ENCODE measurements around the gene MYO1E.
"Not testable (repeated sequence)": the region's sequence is repeated elsewhere in the genome, so short reads cannot be mapped to it uniquely, and the experiment has no call there.

MYO1E gene

DNA sequence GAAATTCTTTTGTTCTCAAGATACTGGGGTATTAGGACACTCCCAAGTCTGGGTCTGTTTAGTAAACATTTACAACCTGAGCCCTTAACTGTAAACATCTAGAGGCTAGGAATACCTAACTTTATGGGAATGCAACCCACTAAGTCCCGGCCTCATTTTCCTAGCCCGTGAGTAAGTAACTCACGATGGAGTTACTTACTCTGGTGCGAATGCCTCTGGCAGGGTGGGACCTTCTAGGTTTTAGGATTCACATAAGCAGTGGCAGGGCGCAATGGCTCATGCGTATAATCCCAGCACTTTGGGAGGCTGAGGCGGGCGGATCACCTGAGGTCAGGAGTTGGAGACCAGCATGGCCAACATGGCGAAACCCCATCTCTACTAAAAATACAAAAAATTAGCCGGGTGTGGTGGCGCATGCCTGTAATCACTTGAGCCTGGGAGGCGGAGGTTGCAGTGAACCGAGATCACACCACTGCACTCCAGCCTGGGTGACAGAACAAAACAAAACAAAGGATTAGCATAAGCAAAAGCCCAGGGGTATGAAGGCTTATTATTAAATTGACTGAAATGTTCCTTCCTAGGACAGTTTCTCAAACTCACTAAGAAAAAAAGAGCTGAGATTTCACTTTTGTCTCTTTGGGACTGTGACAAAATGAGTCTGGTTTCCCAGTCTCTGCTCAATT is 14.7 kb upstream of the MYO1E start:
- DNase-seq: not testable (repeated sequence)

DNA sequence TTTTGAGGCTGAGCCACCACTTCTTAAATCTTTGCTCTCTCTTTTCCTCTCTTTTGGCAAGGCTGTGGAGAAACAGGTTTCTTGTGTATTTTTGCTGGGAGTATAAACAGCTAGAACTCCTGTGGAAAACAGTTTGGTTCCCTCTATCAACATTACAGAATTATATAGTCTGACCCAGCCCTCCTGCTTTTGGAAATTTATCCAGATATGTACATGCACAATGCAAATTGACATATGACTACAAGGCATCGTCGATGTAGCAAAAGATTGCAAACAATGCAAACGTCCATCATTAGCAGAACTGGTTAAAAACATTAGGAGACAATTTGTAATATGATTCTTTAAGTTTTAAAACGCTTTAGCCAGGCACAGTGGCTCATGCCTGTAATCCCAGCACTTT is 12.5 kb upstream of the MYO1E start:
- no peak for DNase-seq

DNA sequence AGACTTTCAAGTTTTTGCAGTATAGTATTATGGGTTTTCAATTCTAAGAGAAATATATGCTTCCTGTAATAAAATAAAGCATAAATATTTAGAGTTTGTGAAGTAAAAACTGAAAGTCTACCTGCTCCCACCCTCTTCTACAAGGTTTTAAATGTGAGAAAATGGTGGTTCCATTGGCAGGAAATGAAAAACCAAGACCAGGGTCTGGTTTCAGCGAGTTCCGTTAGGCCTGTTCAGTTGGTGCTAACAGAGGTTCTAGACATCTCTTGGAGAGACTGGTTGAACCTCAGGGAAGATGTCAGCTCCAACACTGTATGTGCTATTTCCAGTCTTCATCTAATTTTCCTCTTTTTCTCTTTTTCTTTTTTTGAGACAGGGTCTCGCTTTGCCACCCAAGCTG is 11.8 kb upstream of the MYO1E start:
- no peak for DNase-seq

DNA sequence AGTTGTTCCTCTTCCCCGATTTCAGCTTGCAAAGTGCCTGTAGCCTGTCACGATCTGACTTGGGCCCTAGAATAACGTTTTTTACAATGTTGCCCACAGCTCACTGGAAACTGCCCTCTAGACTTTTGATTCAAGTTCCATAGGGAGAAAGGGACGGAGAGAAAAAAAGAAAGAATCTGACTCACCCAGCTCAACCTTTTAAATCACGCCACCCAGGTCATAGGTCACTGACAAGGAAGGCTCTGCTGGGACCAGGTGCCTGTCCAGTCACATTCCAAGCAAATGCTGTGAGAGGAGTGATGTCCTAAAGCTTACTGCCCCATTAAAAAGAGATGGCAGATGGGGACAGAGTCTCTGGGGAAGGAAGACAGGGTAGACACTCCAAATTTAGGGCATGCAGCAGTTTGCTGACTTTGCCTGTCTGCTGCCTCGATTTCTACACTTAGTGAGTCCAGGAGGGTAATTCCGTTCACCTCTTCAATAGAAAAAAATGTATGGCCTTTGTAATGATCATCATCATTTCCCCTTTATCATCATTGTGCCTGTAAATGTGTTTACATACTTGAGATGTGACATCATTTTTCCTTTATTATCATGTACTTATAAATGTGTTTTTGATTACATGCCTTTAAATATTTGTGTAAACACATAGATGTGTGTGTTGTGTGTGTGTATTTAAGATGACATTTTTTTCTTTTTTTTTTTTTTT is 8.4 kb upstream of the MYO1E start:
- DNase-seq: no peak

DNA sequence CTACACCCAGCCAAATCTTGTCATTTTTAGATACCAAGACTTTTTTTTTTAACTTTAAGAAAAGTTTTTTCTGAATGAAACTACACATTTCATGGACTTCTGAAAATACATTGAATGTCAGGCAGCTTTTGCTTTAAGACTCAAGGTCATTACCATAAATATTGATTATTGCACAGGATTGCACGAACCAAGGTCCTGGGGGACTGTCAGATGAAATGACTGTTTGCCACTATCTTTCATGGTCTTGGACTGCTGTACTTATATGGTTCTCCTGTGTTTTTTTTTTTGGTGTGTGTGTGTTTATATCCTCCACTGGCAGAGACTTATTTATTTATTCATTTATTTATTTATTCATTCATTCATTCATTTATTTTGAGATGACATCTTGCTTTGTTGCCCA is 6.9 kb upstream of the MYO1E start:
- no peak for DNase-seq

DNA sequence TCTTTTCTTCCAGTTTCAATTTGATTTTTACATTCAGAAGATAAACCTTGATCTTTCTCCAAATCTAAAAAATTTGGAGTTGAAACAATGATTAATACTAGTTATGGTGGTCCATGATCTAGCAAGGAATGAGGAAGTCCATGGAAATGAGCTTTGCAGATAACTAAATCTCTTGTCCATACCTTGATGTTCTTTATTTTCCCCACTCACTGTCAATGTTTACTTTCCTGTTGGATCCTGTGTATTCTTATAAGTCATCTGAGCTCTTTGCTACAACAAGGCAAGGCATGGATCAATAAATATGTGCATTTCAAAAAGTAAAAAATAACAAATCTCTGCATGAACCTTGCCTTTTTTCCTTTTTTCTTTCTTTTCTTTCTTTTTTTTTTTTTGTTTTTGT is 6.2 kb upstream of the MYO1E start:
- no peak for DNase-seq

DNA sequence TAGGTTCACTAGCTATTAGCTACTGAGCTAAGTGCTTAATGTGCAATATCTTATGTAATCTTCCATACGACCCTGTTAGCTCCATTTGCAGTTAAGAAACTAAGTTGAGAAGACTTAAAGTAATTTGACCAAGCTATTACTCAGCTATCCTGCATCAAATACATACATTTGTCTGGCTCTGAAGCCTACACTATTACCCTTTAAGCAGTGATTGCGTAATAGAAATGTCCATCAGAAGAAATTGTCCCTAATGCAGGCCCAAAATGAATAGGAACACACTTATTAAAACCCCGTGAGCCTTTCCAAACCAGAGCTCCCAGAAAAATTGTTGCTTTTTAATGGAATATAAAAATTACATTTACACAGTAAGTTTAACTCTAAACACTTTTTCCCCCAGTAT is 5.3 kb upstream of the MYO1E start:
- DNase-seq: no peak

DNA sequence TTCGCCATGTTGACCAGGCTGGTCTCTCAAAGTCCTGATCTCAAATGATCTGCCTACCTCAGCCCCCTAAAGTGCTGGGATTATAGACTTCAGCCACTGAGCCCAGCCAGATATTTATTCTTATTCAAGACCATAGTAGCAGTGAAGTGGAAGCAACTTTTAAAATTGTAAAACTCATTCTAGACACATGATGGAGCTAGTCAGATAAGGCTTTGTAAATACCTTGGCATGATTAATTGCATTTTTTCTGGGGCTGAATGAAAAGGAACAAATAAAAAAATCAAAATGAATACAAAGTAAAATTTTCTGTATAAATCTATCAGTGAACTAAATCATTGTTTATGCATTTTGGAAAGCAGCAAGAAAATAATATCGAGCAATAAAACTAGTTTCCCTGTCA is 4.1 kb upstream of the MYO1E start:
- peak; percentile 40 for DNase-seq

DNA sequence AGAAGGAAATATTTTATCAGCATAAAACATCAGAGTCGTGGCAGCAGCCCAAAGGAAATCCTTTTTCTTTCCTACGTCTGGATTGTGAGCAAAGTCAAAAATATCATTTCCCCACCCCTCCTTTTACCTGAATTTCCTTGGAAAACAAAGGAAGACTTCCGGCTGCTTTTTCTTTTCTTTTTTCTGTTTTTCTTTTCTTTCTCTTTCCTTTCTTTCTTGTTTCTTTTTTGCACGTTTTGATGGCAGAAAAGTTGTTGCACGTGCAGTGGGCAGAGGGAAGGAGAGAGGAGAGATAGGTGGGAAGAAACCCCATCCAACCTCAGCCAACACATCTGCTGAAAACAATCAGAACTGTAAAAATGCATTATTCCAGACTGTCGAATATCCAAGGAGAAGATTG is 544 bp upstream of the MYO1E start:
- DNase-seq: no peak

DNA sequence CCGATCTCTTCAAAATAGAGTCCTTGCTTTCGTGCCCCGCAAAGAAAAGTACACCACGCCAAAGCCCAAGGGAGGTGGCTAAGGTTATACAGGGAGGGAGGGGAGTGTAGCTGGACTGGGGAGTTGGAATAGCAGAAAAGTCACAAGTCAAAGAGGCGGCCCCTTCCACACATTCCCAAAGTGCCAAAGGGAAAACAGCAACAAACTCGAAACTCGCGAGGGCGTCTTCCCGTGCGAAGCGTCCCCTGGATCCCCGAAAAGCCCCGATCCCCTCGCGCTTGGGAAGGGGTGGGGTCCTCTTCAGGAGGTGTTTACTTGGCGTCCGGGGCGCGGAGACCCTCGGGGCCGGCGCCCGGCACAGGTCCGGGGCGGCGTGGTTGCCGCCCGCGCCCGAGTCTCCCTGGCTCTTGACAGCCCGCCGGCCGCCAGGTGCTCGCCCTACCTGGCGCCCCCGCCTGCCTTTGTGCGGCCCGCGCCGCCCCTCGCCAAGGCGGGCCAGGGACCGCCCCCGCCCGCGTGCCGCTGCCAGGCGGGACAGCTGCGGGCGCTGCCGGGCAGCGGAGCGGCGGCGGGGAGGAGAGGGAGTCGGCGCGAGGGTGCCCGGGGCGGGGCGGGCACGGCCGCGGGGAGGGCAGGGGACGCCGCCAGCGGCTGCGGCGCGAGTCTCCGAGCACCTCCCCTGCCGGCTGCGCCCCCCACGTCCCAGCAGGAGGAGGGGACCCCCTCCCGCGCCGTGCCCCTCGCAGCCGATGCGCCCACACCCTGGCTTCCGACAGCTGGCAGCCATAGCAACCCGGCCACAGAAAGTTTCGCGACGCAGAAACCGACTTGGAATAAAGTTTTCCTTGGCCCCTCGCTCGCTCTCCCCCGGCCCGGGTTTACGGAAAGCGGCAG is 966 bp downstream of the MYO1E start:
- DNase-seq: no peak

DNA sequence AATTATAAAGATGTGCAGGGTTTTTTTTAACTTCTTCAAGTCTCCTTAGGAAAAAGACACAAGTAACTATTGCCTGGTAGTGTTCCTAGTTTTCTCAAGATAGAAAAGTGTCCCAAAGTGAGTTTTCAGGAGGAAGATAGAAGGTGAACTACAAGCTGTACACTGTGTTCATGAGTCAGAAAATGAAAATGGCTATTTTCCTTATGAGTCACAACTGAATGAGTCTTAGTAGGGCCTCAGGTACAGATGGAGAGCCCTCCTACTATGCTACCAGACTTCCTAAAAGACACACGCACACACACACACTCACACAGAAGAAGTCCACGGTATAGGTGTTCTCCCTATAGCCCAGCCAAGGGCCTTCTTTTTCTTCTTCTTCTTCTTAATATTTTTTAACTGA is 3.1 kb downstream of the MYO1E start:
- no peak for DNase-seq

DNA sequence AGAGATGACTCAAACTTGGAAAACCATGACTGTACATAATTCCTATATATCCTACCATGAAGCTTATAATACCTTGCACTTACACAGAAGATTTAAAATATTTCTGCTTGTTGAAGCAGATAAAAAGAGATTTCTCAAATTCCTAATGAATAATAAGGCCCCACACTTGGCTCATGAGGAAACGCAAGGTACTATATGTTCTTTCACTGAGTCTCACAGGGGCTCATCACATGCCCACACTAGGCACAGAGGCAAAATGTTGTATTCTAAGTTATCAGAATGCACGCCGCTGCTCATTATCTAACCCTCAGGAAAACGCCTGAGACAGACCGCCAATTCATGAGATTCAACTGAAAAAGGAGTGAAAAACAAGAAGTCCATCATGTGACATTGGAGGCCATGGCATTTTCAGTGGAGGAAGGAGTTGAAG is 5.6 kb downstream of the MYO1E start:
- DNase-seq: peak; percentile 48

DNA sequence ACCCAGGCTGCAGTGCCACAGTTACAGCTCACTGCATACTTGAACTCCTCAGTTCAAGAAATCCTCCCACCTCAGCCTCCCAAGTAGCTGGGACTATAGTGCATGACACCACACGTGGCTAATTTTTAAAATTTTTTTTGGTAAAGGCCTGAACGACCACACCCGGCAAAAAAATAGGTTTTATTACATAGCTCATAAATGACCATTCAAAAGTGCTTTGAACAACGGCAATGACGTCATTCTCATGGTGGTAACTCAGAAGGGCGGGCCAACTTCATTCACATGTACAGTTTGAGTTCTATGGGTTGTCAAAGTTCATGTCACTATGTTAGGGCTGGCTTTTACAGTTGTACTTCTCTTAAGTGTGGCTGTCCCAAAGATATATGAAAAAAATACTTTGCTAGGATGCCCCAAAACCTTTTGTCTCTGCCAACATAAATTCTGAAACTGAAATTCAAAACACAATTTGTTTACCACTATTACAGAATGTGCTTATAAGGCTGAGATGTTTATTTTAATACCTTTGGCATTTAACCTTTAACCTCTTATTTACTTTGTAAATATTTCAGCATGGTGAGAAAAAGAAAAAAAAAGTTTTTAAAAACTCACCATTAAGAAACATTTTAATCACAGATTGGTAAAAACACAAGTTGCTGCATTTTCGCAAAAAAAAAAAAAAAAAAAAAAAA is 6.2 kb downstream of the MYO1E start:
- peak; percentile 38 for DNase-seq

DNA sequence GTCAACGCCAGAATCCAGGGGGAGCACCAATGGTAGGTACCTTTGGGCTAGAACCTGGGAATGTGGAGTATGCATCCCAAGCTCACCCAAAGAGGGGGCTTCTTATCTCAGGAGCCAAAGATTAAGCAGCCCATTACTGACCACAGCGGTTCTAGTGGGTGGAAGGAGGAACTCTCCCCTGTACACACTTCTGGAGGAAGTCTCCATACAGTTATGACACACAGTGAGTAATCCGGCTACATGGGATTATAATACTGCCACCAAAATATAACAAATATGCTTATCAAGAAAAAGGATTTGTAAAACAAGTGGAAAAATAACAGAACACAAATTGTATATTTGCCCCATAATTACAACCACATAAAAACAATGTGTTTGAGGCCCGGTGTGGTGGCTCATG is 8.4 kb downstream of the MYO1E start:
- no peak for DNase-seq

DNA sequence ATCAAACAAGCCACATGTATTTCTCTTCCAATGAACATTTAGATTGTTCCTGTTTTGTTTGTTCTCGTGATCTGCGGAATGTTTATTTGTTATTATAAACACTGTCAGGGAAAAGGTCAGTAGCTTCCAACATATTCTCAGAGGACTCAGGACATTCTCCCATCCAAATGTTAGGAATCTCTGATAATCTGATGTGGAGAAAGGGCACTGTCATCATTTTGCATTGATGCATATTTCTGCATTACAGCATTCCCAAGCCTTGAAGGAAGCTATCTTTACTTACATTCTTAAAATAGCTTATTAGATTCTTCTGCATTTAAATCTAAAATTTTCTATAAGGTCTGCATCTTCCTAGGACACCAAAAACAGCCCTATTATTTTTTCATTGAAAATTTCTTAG is 10.3 kb downstream of the MYO1E start:
- DNase-seq: peak; percentile 64

DNA sequence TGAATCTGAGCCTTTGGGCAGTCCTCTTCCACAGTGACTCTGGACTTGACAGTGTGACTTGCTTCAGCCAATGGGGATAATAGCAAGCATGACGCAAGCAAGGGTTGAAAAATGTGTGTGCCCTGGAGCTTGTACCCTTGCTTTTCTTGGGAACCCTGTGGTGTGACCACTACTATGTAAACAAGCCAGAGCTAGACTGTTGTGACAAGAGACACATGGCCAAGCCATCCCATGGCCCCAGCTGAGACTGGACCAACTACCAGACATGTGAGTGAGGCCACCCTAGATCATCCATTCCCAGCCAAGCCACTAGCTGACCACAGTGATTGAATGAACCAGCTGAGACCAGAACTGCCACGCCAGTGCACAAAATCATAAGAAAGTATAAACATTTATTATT is 11.8 kb downstream of the MYO1E start:
- DNase-seq: peak; percentile 69

DNA sequence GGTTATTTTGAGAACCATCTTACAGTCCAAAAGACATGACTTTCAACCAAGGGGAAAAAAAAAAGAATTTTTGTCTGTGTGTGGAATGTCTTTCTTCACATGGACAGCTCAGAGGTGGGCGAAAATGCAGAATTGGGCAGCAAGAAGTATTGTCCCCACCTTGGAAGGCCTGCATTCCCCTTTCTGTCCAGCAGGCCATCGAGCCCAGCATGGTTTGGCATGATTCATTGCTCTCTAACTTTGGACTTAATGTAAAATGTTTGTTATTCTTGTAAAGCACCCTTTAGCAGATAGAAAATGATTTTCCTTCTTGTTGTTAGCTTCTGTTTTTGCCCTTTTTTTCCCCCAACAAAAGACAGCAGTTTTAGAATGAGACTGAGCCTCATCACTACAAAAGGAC is 12.4 kb downstream of the MYO1E start:
- DNase-seq: peak; percentile 18

DNA sequence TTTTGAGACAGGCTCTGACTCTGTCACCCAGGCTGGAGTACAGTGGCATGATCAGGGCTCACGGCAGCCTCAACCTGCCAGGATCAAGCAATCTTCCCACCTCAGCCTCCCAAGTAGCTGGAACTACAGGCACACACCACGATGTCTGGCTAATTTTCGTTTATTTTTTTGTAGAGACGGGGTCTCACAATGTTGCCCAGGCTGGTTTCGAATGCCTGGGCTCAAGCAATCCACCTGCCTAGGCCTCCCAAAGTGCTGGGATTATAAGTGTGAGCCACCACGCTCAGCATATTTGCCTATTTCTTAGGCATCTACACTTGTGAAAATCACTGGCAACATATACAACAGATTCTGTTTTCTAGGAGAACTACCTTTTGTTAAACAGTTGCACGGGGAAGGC is 16.9 kb downstream of the MYO1E start:
- DNase-seq: no peak

DNA sequence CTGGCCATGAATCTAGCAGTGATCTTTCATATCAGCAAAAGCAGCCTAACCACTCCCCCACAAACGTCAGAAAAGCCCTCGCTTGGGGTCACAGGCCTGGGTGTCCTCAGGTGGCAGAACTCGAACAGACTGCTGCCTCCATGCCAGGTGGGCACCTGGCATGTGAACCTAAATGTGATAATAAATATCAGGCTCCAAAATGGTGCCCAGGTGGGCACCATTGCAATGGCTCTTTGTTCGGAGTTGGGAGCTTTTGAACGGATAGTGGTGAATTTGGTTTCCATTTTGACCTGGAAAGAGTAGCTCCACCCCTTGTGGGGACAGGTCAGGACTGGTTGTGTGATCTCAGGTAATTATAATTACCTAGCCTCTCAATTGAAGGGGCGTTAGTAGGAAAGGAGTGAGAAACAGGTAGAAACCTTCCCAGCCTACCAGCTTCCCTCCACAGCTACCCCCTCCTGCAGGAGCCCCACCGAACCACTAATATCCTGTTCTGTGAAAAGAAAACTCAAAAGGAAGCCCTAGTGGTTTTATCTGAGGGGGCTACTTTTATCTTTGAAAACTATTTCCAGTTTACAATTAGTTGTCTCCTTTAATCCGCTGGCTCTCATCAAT is 18.1 kb downstream of the MYO1E start:
- no peak for DNase-seq

DNA sequence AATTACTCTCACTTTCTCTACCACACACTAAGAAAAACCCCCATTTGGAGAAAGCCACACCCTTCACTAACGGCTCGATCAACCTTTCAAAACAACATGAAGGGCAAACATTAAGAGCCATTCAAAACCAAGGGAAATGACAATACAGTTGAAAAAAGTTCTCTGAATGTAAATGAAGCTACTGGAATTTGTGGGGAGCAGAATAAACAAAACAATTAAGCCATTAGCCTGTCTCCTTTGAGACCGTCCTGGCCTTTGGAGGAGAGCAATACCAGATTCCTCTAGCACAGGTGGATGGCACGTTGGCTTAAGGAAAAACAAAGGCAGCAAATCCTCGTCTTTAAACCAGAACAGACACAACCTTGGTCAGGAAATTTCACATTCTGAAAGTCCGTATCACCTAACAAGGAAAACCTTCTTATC is 18.7 kb downstream of the MYO1E start:
- no peak for DNase-seq

DNA sequence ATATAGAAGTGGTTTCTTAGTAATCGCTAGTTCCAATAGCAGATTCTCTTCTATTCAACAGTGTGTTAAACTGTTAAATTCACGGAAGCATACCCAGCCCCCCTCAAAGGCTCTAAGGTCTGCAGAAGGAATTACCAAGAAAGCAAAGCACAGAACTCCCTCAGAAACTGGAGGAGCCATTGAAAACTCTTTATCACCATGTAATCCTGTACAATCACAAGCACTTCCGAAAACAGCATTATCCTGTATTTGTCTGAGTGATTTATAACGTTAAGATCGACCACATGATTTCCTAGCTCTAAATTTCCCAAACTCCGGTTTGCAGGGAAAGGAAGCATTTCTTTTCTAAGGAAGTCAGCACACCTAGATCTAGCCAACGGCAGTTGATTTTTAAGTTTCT is 20.0 kb downstream of the MYO1E start:
- DNase-seq: no peak

DNA sequence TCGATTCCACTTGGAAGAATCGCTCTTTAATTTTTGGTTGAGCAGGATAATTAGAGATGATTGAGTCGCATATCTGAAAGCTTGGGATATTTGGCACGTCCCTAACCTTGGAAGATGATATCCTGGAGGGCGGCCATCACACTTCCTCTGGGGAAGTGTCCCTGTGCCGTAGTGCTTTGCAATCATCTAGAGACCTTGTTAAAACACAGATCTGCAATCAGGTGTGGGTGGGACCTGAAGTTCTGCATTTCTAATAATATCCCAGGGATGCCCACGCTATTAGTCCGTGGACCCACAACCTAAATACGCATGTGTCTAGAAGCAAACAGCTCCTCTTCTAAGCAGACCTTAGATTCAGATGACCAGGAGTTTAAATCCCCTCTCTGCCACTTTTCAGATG is 20.5 kb downstream of the MYO1E start:
- no peak for DNase-seq

DNA sequence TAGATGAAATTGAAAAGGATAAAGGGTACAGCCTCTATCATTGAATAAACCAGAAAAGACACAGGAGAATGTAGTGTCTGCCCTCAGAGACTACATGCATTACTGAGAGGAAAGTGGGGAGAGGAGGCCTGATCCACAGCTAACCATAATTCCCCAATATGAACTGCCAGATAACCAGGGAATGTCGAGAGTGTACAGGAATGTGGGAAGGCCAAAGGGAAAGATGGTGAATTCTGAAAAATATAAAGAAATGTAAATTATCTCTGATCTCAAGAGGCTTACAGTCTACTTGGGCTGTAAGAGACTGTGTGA is 22.3 kb downstream of the MYO1E start:
- DNase-seq: no peak
